IPS DF 19.7 (cell line): ENCODE measurements around the gene N4BP2.
"Not testable (repeated sequence)": the region's sequence is repeated elsewhere in the genome, so short reads cannot be mapped to it uniquely, and the experiment has no call there.

Experiments
- DNase-seq: peaks from one replicate; pipeline ENCODE4 v3.0.0-alpha.2; 2013; ENCODE audit warnings: low read depth, low spot score

N4BP2 gene

GRCh38 chr4:40056716-40057585, at the start of gene N4BP2:
Gene N4BP2 (plus strand): TSS chr4:40056850. CDS start chr4:40097341, 40,491 bp downstream.
- no peak for DNase-seq

- DNase-seq, result no peak
Measured at GRCh38 chr4:40016007-40016406, 40.6 kb upstream of the N4BP2 start.

GRCh38 chr4:40020221-40020620, 36.4 kb upstream of the N4BP2 start:
- DNase-seq, result no peak

- not testable (repeated sequence) for DNase-seq
Measured at GRCh38 chr4:40021116-40021515, 35.5 kb upstream of the N4BP2 start.

GRCh38 chr4:40024049-40024448, 32.6 kb upstream of the N4BP2 start:
- not testable (repeated sequence) for DNase-seq

GRCh38 chr4:40032785-40033184, 23.9 kb upstream of the N4BP2 start:
- no peak for DNase-seq

GRCh38 chr4:40033613-40034012, 23.0 kb upstream of the N4BP2 start:
- DNase-seq, result no peak

GRCh38 chr4:40038977-40039376, 17.7 kb upstream of the N4BP2 start:
- DNase-seq, result no peak

GRCh38 chr4:40040908-40041307, 15.7 kb upstream of the N4BP2 start:
- no peak for DNase-seq

- DNase-seq, result no peak
Measured at GRCh38 chr4:40043786-40044185, 12.9 kb upstream of the N4BP2 start.

- no peak for DNase-seq
Measured at GRCh38 chr4:40046311-40046980, 10.2 kb upstream of the N4BP2 start.

- no peak for DNase-seq
Measured at GRCh38 chr4:40053161-40053560, 3.5 kb upstream of the N4BP2 start.

GRCh38 chr4:40055511-40055862, 1.2 kb upstream of the N4BP2 start:
- DNase-seq, result no peak

- no peak for DNase-seq
Measured at GRCh38 chr4:40055863-40056715, 561 bp upstream of the N4BP2 start.

GRCh38 chr4:40057586-40058091, 989 bp downstream of the N4BP2 start:
- no peak for DNase-seq

GRCh38 chr4:40058121-40058520, 1.5 kb downstream of the N4BP2 start:
- DNase-seq, result no peak

- no peak for DNase-seq
Measured at GRCh38 chr4:40058854-40059253, 2.2 kb downstream of the N4BP2 start.

- no peak for DNase-seq
Measured at GRCh38 chr4:40059362-40059761, 2.7 kb downstream of the N4BP2 start.

GRCh38 chr4:40065010-40065409, 8.4 kb downstream of the N4BP2 start:
- DNase-seq, result no peak

- DNase-seq, result no peak
Measured at GRCh38 chr4:40066651-40067050, 10.0 kb downstream of the N4BP2 start.

GRCh38 chr4:40070387-40070786, 13.7 kb downstream of the N4BP2 start:
- DNase-seq, result no peak

- no peak for DNase-seq
Measured at GRCh38 chr4:40086421-40086820, 29.8 kb downstream of the N4BP2 start.
